Glomerular endothelial cell (primary cell): ENCODE measurements around the gene DEF6. TPM values are rescaled to one million over a fixed set of nuclear protein-coding genes. Genes with fewer than 3 reads are reported as not detected.

Source experiments
- DNase-seq: peaks from one replicate; pipeline ENCODE4 v3.0.0-alpha.2; 2011; ENCODE audit warnings: low read depth, low spot score; ENCODE audit errors: extremely low read depth
- total RNA-seq: library from RNA; depleted of rRNA; stranded (reverse); fragments of >200 nt; gene quantifications from 2 replicates; pipeline ENCODE4 v1.2.3, GENCODE V29; 2015

Gene DEF6
- total RNA-seq, 1 donor from 2014 or later: 3.4 TPM

DNA sequence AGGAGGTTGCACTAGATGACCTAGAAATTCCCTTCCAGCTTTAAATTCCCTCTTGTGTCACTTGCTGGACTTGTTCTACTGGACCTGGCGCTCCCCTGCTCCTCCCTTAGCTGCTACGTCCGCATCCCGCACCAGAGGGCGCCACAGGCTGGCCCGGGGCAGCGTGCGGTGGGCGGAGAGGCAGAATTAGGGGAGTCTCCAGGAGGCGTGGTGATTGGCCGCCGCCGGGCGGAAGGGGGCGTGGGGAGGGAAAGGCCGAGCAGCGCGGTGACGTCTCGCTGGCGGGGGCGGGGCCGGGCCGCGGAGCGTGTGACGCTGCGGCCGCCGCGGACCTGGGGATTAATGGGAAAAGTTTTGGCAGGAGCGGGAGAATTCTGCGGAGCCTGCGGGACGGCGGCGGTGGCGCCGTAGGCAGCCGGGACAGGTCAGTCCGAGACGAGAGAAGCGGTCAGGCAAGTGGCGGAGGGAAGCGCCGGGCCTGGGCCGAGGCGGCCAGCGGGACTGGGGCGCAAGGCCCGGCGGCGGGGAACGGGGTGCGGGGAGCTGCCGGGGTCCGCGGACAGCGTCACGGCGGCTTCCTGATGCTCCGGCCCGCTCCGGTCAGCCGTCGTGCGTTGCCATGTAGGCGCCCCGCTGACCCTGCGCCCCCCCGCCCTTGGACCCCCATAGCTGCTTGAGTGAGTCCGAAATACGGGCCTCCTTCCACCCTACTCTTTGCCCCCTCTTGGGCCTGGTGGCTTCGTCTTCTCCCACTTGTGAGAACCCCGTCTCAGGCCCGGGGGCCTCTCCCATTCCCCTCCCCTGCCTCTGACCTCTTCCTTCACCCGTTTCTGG, 44.9 kb downstream of the DEF6 start, which contains the start of gene PPARD:
Gene PPARD, plus strand, starts transcription at position 301 of the 834 bp plus-strand sequence. CDS start 68,530 bp downstream, outside the sequence.
- DNase-seq: no peak

DNA sequence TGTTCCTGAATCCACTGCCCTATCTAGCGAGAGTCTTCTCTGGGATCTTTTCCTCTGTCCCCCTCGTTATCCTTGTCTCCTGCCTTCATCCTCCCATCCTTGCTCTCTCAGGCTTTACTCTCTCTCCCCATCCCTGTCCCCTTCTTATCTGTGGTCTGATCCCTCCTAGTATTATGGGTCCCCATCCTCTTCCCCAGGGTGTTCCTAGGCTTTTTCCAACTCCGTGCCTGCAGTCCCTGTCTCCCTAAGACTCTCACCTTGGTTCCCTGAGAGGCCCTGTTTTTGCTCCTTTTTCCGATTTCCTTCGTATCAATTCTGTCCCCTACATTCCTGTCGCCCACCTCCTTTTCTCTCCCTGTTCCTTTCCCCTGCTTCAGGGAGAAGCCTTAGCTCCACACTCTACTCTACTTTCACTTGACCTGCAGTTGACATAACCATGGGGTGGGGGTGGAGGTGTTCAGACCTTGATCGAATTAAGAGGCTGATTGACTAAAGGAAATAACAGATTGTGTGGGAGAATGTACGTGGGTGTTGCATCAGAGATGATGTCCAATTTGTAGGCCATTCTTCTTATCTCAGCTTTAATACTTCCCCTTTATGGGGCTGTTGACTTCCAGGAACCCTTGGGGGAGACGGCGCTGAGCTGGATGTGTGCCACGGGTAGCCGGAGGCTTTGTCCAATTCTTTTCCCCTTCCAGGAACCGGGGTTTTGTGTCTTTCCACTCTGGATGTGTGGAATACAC, 45.6 kb downstream of the DEF6 start:
- DNase-seq: no peak

- no peak for DNase-seq
Measured at GRCh38 chr6:35343835-35344550, 46.4 kb downstream of the DEF6 start.

GRCh38 chr6:35351422-35351821, 53.8 kb downstream of the DEF6 start:
- DNase-seq: no peak

- DNase-seq: no peak
Measured at GRCh38 chr6:35352735-35353134, 55.1 kb downstream of the DEF6 start.

DNA sequence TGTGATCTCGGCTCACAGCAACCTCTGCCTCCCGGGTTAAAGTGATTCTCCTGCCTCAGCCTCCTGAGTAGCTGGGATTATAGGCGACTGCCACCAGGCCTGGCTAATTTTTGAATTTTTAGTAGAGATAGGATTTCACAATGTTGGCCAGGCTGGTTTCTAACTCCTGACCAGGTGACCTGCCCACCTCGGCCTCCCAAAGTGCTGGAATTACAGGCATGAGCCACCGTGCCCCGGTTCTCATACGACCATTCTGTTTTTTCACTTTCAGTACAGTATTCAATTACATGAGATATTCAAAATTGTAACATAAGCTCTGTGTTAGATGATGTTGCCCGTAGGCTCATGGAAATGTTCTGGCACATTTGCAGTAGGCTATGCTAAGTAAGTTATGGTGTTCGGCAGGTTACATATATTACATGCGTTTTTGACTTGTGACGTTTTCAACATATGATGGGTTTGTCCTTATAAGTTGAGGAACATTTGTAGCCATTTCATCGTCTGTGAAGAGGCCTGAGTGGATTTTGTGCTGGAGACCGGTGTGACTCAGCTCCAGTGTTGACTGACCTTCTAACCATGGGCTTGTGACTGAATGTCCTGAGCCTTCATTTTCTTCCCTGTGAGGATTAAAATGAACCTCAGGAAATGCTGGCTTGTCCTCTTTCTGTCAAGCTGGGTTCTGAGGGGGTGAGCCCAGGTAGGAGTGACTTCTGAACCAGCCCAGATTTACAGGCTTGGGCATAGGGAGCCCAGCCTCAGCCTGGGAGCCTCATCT, 56.9 kb downstream of the DEF6 start:
- DNase-seq: no peak

- no peak for DNase-seq
Measured at GRCh38 chr6:35356391-35356790, 58.8 kb downstream of the DEF6 start.

DNA sequence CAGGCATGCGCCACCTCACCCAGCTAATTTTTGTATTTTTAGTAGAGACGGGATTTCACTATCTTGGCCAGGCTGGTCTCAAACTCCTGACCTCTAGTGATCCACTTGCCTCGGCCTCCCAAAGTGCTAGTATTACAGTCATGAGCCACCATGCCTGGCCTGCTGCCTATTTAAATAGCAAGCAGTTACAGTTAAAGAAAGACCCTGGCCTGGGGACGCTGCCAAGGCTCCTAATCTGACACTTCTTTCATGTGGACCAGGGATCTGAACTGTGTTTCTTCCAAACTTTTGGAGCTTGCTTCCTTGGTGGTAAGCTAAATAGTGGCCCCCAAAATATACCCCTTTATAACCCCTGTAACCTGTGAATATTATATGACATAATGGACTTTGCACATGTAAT, 60.1 kb downstream of the DEF6 start:
- DNase-seq: no peak

- DNase-seq: no peak
Measured at GRCh38 chr6:35358086-35358485, 60.5 kb downstream of the DEF6 start.

GRCh38 chr6:35359346-35359743, 61.7 kb downstream of the DEF6 start:
- DNase-seq: no peak

GRCh38 chr6:35359744-35360348, 62.2 kb downstream of the DEF6 start:
- no peak for DNase-seq

DNA sequence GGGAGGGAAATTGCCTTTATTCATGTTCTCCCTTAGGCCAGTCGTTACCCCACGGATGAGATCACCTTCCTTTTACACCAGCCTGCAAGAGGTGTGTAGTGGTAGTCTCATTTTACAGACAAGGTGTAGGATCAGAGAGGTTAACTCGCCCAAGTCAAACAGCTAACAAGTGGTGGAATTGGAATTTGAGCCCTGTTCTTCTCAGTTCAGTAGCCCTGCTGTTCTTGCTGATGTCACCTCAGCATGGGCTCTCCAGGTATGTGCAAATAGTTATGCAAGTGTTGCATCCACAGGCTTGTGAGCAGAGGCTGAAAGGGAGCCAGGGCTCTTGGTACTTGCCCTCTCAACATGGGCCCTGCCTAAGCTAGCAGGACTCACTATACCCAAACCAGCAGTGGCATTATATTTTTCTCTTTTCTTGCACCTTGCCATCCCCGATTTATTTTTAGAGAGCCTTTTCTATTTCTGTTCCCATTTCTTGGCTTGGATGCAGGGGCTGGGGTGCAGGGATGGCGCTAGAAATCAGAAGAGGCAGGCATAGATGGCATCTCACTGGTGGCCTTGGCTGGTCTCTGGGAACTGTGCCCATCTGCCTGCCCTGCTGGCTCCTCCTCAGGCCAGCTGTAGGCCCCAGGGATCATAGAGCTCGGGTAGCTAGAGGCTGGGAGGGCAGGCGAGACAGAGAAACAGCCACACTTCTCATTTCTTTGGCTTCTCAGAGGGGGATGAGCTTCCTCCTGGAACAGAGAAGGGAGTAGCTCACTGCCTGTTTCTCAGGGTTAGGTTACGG, 62.9 kb downstream of the DEF6 start:
- DNase-seq: no peak

GRCh38 chr6:35362200-35362599, 64.6 kb downstream of the DEF6 start:
- DNase-seq: no peak

DNA sequence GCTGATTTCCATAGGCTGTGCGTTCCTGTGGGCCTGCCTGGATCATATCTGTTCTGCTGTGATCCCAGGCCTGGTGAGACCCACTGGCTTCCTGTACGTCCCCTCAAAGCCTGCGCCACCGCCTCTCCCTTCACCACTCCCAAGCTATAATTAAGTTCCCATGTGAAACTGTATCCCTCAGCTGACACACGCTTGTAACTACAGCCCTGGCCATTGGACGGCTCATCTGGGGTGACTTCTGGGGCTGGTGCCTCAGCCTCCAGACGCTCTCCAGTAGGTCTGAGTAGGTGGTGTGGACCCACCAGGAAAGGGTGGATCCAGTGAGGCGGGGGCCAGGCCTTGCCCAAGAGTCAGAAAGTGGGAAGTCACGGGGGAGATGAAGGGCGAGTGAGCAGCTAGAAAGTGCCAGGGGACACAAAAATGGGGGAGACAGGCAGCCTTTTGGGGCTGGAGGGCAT, 65.7 kb downstream of the DEF6 start:
- no peak for DNase-seq

DNA sequence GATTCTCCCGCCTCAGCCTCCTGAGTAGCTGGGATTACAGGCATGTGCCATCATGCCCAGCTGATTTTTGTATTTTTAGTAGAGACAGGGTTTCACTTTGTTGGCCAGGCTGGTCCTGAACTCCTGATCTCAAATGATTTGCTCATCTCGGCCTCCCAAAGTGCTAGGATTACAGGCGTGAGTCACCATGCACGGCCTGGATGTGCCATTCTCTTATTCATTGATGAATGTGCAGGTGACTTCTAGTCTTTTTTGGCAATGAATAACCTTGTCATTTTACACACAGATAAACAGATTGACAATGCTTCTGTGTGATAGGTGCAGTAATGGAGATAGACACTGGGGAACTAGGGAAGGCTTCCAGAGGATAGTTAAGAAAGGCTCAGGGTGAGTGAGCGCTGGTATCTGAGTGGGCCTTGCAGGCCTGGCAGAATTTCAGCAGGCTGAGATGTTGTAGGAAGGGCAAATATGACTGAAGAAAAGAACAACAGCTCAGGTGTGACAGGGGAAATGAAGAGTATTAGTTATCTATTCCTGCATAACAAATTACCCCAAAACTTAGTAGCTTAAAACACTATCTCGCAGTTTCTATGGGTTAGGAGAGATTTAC, 68.1 kb downstream of the DEF6 start:
- no peak for DNase-seq

GRCh38 chr6:35366204-35366596, 68.6 kb downstream of the DEF6 start:
- DNase-seq: no peak

- DNase-seq: no peak
Measured at GRCh38 chr6:35367646-35368037, 70.0 kb downstream of the DEF6 start.

GRCh38 chr6:35368038-35368887, 70.6 kb downstream of the DEF6 start:
- DNase-seq: no peak
